HCT116 (cell line): Measurements from ENCODE around the gene LCN1. TPM values are rescaled to one million over a fixed set of nuclear protein-coding genes. Genes with fewer than 3 reads are reported as not detected.

Experiments
- ATAC-seq: fragments of 200-7000 bp; cut with Tn5 transposase; 2 replicates; pipeline ENCODE4 v1.9.1; 2020; ENCODE audit warnings: mild to moderate bottlenecking, moderate library complexity
- BruUV-seq: library from RNA; stranded (reverse); fragments of 400-500 nt; replicated peaks from 2 replicates; lab custom pipeline; 2021; lab: Mats Ljungman, UMichigan
- CTCF ChIA-PET: fragments of 300-600 bp; sonication (Branson Sonifier 250); formaldehyde crosslinking; loops from one replicate; lab custom pipeline; 2021; ENCODE audit warnings: antibody characterized with exemption; lab: Charles Lee
- POLR2A ChIA-PET: fragments of 300-600, 350-600 bp; sonication (Branson Sonifier 250); formaldehyde crosslinking; loops from one replicate; lab custom pipeline; 2021; ENCODE audit warnings: antibody characterized with exemption; lab: Charles Lee
- RAD21 ChIA-PET, 2 experiments: fragments of 300-600 bp; sonication (Branson Sonifier 250); formaldehyde crosslinking; loops; one replicate each; lab custom pipeline; 2023; ENCODE audit warnings: low total read pairs in 2 of 2; ENCODE audit not compliant: uncharacterized antibody in 2 of 2, unreplicated experiment in 2 of 2, low non-redundant PET in 1 of 2; lab: Charles Lee
- DNase-seq: peaks from one replicate; pipeline ENCODE4 v3.0.0-alpha.2; 2010; ENCODE audit warnings: low read depth, low spot score
- H2AFZ ChIP-seq: fragments of 200-600 bp; shearing (Covaris generic), sonication (generic); 2 replicates; pipeline ENCODE4 v1.6.1; 2017; ENCODE audit warnings: low read depth, mixed run types, mixed read lengths, antibody characterized with exemption, low read length; ENCODE audit not compliant: poor library complexity, severe bottlenecking
- H3K27ac ChIP-seq: 2 replicates; pipeline ENCODE4 v1.5.1; 2012; ENCODE audit warnings: low read depth, low read length
- H3K27me3 ChIP-seq: fragments of 200-600 bp; sonication (generic); 2 replicates; pipeline ENCODE4 v1.6.1; 2016; ENCODE audit warnings: mixed run types, low read length, mixed read lengths; ENCODE audit not compliant: insufficient read depth
- H3K36me3 ChIP-seq, 2 experiments: fragments of 200-500 bp in 1 of 2; fragments of 200-600 bp in 1 of 2; sonication (Bioruptor generic) in 1 of 2; sonication (generic) in 1 of 2; 2 replicates each; pipeline versions ENCODE4 v1.5.1 to v1.6.1; 2014 to 2016; ENCODE audit warnings: low read length in 2 of 2, inconsistent platforms in 1 of 2, mixed read lengths in 1 of 2, mixed run types in 1 of 2; ENCODE audit not compliant: insufficient read depth in 2 of 2, control insufficient read depth in 1 of 2
- H3K4me1 ChIP-seq, 2 experiments: fragments of 200-600 bp in 1 of 2; sonication (generic) in 1 of 2; 2 replicates each; pipeline versions ENCODE4 v1.5.1 to v1.6.1; 2012 to 2017; ENCODE audit warnings: low read length in 2 of 2, inconsistent platforms in 1 of 2, mild to moderate bottlenecking in 1 of 2, mixed read lengths in 1 of 2, mixed run types in 1 of 2, moderate library complexity in 1 of 2; ENCODE audit not compliant: insufficient read depth in 2 of 2, control insufficient read depth in 1 of 2
- H3K4me2 ChIP-seq: fragments of 200-600 bp; sonication (generic); 2 replicates; pipeline ENCODE4 v1.6.1; 2017; ENCODE audit warnings: mixed run types, low read length, mixed read lengths
- H3K4me3 ChIP-seq, 2 experiments: fragments of 200-600 bp in 1 of 2; sonication (generic) in 1 of 2; replicated peaks in 1 of 2; 2 replicates each; pipeline ENCODE4 v1.5.1; 2011 to 2016; ENCODE audit warnings: low read length in 2 of 2, control low read depth in 1 of 2, low read depth in 1 of 2, mild to moderate bottlenecking in 1 of 2, mixed read lengths in 1 of 2, mixed run types in 1 of 2
- H3K79me2 ChIP-seq: fragments of 200-600 bp; sonication (generic); 2 replicates; pipeline ENCODE4 v1.6.1; 2017; ENCODE audit warnings: mild to moderate bottlenecking, mixed run types, low read length, moderate library complexity, mixed read lengths; ENCODE audit not compliant: insufficient read depth
- H3K9ac ChIP-seq: fragments of 200-600 bp; sonication (generic); 2 replicates; pipeline ENCODE4 v1.6.1; 2016; ENCODE audit warnings: low read length, mixed read lengths
- H3K9me2 ChIP-seq: fragments of 200-600 bp; sonication (generic), shearing (Covaris generic); 2 replicates; pipeline ENCODE4 v1.6.1; 2017; ENCODE audit warnings: mixed run types, mild to moderate bottlenecking, moderate library complexity; ENCODE audit not compliant: insufficient read depth
- H3K9me3 ChIP-seq, 2 experiments: fragments of 200-500 bp in 1 of 2; fragments of 200-600 bp in 1 of 2; sonication (Bioruptor generic) in 1 of 2; sonication (generic) in 1 of 2; 2 replicates each; pipeline ENCODE4 v1.6.1; 2014 to 2017; ENCODE audit warnings: low read length in 2 of 2, mixed read lengths in 2 of 2, inconsistent platforms in 1 of 2, low read depth in 1 of 2, mild to moderate bottlenecking in 1 of 2, mixed run types in 1 of 2, moderate library complexity in 1 of 2; ENCODE audit not compliant: control insufficient read depth in 1 of 2, insufficient read depth in 1 of 2
- H4K20me1 ChIP-seq: fragments of 200-600 bp; sonication (generic), shearing (Covaris generic); 2 replicates; pipeline ENCODE4 v1.6.1; 2017; ENCODE audit warnings: mixed run types, mild to moderate bottlenecking, moderate library complexity; ENCODE audit not compliant: insufficient read depth
- ELF1 ChIP-seq: IDR thresholded peaks from 2 replicates; pipeline ENCODE4 v1.6.1; 2012; ENCODE audit warnings: low read depth, borderline replicate concordance
- POLR2A ChIP-seq: IDR thresholded peaks from 2 replicates; pipeline ENCODE4 v1.7.0; 2011; ENCODE audit warnings: borderline replicate concordance; ENCODE audit not compliant: insufficient read depth, insufficient read length; ENCODE audit errors: extremely low read depth
- SIN3A ChIP-seq: IDR thresholded peaks from 2 replicates; pipeline ENCODE4 v1.6.1; 2012; ENCODE audit warnings: low read depth
- TCF7L2 ChIP-seq: IDR thresholded peaks from 2 replicates; pipeline ENCODE4 v1.7.0; 2011; ENCODE audit warnings: borderline replicate concordance, inconsistent platforms; ENCODE audit not compliant: insufficient read depth, insufficient read length; ENCODE audit errors: extremely low read depth
- YY1 ChIP-seq: IDR thresholded peaks from 2 replicates; pipeline ENCODE4 v1.6.1; 2011; ENCODE audit warnings: low read length, low read depth, moderate library complexity, mild to moderate bottlenecking; ENCODE audit not compliant: insufficient replicate concordance; ENCODE audit errors: extremely low read depth
- ZFX ChIP-seq: fragments of 450-650 bp; IDR thresholded peaks from 2 replicates; pipeline ENCODE4 v1.6.1; 2017
- ZNF274 ChIP-seq: fragments of 200-500 bp; sonication (Bioruptor generic); IDR thresholded peaks from 2 replicates; pipeline ENCODE4 v1.6.1; 2014; ENCODE audit warnings: mild to moderate bottlenecking, low read depth, low read length, inconsistent platforms
- intact Hi-C: fragments of 100-400 bp; cut with micrococcal nuclease; formaldehyde crosslinking; loops from 2 replicates; pipeline ENCODE4 v1.10.0; 2022
- total RNA-seq: library from RNA; stranded (reverse); gene quantifications from one replicate; pipeline ENCODE4 v1.2.1, GENCODE V29; 2021; ENCODE audit not compliant: unreplicated experiment
- TF ChIP-seq, protein P1 (sequence below), 3 experiments: fragments of 200-600 bp in 1 of 3; sonication (generic) in 1 of 3; IDR thresholded peaks in 2 of 3; conservative IDR thresholded peaks in 1 of 3; 2 replicates each; pipeline ENCODE4 v1.5.1; 2012 to 2017; ENCODE audit warnings: low read depth in 2 of 3, low read length in 2 of 3, antibody characterized with exemption in 1 of 3, borderline replicate concordance in 1 of 3, control low read depth in 1 of 3, mild to moderate bottlenecking in 1 of 3, mixed read lengths in 1 of 3, mixed run types in 1 of 3, moderate library complexity in 1 of 3; ENCODE audit not compliant: insufficient read depth in 1 of 3
- TF ChIP-seq, protein P2 (sequence below): IDR thresholded peaks from 2 replicates; pipeline ENCODE4 v1.6.1; 2012; ENCODE audit warnings: low read depth
- TF ChIP-seq, protein P3 (sequence below): IDR thresholded peaks from 2 replicates; pipeline ENCODE4 v1.6.1; 2011; ENCODE audit warnings: mild to moderate bottlenecking, low read length, moderate library complexity; ENCODE audit not compliant: insufficient replicate concordance; ENCODE audit errors: extremely low read depth
- TF ChIP-seq, protein P4 (sequence below): IDR thresholded peaks from 2 replicates; pipeline ENCODE4 v1.6.1; 2012

The LCN1 gene
- total RNA-seq, 1 experiment from 2014 or later, result not detected

DNA sequence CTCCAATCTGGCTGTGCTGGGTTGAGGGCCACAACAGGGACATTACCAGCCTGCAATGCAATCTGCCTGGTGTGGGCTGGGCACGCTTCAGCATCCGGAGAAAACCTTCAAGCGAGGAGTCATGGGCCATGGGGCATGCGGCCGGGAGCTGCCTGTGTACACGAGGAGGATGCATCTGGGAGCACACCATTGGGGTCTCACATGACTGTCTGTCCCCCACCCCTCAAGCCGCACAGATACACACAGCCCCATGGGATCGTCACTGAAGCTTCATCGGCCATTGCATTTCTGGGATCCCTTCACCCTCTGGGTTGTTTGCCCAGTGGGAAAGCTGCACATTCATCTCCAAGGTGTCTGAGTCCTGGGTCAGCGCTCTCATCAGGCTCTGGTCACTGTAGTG, 9.9 kb downstream of the LCN1 start:
- no peak overlapping the region for H3K27ac ChIP-seq
- POLR2A ChIA-PET, result no interaction called here
- TF ChIP-seq, protein P1, sequence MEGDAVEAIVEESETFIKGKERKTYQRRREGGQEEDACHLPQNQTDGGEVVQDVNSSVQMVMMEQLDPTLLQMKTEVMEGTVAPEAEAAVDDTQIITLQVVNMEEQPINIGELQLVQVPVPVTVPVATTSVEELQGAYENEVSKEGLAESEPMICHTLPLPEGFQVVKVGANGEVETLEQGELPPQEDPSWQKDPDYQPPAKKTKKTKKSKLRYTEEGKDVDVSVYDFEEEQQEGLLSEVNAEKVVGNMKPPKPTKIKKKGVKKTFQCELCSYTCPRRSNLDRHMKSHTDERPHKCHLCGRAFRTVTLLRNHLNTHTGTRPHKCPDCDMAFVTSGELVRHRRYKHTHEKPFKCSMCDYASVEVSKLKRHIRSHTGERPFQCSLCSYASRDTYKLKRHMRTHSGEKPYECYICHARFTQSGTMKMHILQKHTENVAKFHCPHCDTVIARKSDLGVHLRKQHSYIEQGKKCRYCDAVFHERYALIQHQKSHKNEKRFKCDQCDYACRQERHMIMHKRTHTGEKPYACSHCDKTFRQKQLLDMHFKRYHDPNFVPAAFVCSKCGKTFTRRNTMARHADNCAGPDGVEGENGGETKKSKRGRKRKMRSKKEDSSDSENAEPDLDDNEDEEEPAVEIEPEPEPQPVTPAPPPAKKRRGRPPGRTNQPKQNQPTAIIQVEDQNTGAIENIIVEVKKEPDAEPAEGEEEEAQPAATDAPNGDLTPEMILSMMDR (IDR thresholded peaks at IDR 0.05 in 2 of 3, conservative IDR thresholded peaks at IDR 0.05 in 1 of 3; ENCODE audit: borderline replicate concordance in 1 of 3, insufficient read depth in 1 of 3, low read depth in 2 of 3, low read length in 2 of 3), result no peak
- TF ChIP-seq, all 23 proteins: peak for 0

DNA sequence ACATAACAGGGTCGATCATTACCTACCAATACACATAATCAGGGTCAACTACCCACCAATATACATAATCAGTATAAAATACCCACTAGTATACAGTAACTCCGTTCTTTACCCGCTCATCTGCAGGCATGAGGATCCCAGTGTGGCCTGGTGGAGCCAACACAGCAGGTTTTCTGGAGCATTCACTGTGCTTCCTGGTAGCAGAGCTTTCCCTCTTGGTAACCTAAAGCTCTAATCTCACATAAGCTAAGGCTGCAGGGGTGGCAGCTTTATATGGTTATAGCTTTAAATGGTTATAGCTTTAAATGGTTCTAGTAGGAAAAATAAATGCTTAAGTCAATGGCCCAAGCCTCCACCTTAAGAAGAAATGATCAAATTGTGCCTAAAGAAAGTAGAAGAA, 11.9 kb downstream of the LCN1 start:
- ChIA-PET POLR2A (no interaction called here), CTCF (no interaction called here), RAD21 (no interaction called here)
- no peak overlapping the region for H3K4me3 ChIP-seq
- H3K79me2 ChIP-seq, result no peaks in the 10 kb centered on the region
- H4K20me1 ChIP-seq, result no peaks in the 10 kb centered on the region
- BruUV-seq, result no TSS peak
- H3K36me3 ChIP-seq, result no peaks in the 10 kb centered on the region
- no peaks in the 10 kb centered on the region for H3K9me3 ChIP-seq
- intact Hi-C loops, result no loop called here
- DNase-seq, result no peak
- TF ChIP-seq ZFX, result no peak
- TF ChIP-seq POLR2A, result no peak
- TF ChIP-seq, protein P2, sequence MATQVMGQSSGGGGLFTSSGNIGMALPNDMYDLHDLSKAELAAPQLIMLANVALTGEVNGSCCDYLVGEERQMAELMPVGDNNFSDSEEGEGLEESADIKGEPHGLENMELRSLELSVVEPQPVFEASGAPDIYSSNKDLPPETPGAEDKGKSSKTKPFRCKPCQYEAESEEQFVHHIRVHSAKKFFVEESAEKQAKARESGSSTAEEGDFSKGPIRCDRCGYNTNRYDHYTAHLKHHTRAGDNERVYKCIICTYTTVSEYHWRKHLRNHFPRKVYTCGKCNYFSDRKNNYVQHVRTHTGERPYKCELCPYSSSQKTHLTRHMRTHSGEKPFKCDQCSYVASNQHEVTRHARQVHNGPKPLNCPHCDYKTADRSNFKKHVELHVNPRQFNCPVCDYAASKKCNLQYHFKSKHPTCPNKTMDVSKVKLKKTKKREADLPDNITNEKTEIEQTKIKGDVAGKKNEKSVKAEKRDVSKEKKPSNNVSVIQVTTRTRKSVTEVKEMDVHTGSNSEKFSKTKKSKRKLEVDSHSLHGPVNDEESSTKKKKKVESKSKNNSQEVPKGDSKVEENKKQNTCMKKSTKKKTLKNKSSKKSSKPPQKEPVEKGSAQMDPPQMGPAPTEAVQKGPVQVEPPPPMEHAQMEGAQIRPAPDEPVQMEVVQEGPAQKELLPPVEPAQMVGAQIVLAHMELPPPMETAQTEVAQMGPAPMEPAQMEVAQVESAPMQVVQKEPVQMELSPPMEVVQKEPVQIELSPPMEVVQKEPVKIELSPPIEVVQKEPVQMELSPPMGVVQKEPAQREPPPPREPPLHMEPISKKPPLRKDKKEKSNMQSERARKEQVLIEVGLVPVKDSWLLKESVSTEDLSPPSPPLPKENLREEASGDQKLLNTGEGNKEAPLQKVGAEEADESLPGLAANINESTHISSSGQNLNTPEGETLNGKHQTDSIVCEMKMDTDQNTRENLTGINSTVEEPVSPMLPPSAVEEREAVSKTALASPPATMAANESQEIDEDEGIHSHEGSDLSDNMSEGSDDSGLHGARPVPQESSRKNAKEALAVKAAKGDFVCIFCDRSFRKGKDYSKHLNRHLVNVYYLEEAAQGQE, result no peak
- TF ChIP-seq ZNF274, result no peak
- TF ChIP-seq TCF7L2, result no peak
- TF ChIP-seq, protein P3, sequence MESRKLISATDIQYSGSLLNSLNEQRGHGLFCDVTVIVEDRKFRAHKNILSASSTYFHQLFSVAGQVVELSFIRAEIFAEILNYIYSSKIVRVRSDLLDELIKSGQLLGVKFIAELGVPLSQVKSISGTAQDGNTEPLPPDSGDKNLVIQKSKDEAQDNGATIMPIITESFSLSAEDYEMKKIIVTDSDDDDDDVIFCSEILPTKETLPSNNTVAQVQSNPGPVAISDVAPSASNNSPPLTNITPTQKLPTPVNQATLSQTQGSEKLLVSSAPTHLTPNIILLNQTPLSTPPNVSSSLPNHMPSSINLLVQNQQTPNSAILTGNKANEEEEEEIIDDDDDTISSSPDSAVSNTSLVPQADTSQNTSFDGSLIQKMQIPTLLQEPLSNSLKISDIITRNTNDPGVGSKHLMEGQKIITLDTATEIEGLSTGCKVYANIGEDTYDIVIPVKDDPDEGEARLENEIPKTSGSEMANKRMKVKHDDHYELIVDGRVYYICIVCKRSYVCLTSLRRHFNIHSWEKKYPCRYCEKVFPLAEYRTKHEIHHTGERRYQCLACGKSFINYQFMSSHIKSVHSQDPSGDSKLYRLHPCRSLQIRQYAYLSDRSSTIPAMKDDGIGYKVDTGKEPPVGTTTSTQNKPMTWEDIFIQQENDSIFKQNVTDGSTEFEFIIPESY, result no peak
- TF ChIP-seq, protein P4, sequence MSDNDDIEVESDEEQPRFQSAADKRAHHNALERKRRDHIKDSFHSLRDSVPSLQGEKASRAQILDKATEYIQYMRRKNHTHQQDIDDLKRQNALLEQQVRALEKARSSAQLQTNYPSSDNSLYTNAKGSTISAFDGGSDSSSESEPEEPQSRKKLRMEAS, result no peak
- no peak for TF ChIP-seq SIN3A
- no peak for TF ChIP-seq YY1
- TF ChIP-seq ELF1, result no peak
- TF ChIP-seq, all 23 proteins: peak for 0
- Histone ChIP-seq H3K9me2 (no peaks in the 10 kb centered on the region), H2AFZ (no peak overlapping the region), H3K27ac (no peak overlapping the region), H3K9ac (no peak overlapping the region), H3K27me3 (no peaks in the 10 kb centered on the region), H3K4me2 (no peak overlapping the region), H3K4me1 (no peaks in the 10 kb centered on the region)
- ATAC-seq, result no peak

More for the DNA sequence above, 9.9 kb downstream of the LCN1 start:
- Histone ChIP-seq H3K27me3 (no peaks in the 10 kb centered on the region), H3K4me3 (no peak overlapping the region), H3K9me2 (no peaks in the 10 kb centered on the region), H3K79me2 (no peaks in the 10 kb centered on the region), H3K9ac (no peak overlapping the region), H4K20me1 (no peaks in the 10 kb centered on the region), H3K9me3 (no peaks in the 10 kb centered on the region), H2AFZ (no peak overlapping the region), H3K4me1 (peaks cover 0 to 9% of the 10 kb centered on the region in 2 experiments; a peak in 3 of 4 replicates), H3K36me3 (no peaks in the 10 kb centered on the region), H3K4me2 (no peak overlapping the region)
- DNase-seq, result no peak
- ChIA-PET CTCF (no interaction called here), RAD21 (no interaction called here)
- ATAC-seq, result no peak
- BruUV-seq, result no TSS peak
- intact Hi-C loops, result no loop called here
